ENCODE results near the gene NOLC1. TPM values are rescaled to one million over a fixed set of nuclear protein-coding genes. Genes with fewer than 3 reads are reported as not detected.

NOLC1 gene
- total and polyA plus RNA-seq, 2 of the 13 experiments (the other 11 are each of a cell fraction or from before 2014, with no cell fraction given) = 50.6 to 81.0 TPM

DNA sequence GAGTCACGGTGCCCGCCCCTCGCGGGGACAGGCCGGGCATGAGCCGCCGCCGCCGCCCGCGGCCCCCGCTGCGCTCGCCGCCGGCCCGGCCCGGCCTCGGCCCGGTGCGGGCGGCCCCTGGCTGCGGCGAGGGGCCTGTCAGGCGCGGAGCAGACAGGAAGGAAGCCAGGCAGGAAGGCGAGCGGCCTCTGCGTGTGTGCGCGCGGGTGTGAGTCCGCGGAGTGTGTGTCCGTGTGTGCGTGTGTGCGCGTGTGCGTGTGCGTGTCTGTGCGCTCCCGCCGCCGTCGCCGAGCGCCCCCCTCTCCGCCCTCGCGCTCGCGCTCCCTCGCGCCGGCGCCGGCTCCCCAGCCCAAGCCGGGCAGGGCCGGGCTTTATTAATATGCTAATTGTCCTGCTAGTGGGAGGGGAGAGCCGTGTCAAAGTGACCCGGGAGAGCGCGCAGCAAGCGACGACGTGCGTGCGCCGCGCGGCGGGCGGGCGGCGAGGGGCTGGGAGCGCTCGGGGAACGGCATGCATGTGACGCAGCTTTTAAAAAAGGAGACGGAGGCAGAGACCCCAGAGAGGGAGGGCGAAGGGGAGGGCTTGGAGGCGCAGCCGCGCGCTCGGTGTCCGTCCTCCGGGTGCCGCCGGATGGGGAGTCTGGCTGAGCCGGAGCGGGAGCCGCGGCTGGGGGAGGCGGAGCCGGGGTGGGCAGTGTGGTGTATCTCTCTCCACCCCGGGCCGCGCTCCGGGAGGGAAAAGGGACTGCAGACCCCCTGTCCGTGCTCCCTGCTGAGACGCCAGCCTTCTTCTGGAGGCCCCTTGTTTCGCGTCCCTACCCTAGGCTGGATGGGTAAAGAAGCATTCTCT lies 31.8 kb upstream of the NOLC1 start, which contains the start of gene LDB1 (continued):
- TF ChIP-seq, protein P1, sequence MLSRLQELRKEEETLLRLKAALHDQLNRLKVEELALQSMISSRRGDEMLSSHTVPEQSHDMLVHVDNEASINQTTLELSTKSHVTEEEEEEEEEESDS (CRISPR knock-in tag; IDR thresholded peaks at IDR 0.05; ENCODE audit: borderline replicate concordance) = no peak

DNA sequence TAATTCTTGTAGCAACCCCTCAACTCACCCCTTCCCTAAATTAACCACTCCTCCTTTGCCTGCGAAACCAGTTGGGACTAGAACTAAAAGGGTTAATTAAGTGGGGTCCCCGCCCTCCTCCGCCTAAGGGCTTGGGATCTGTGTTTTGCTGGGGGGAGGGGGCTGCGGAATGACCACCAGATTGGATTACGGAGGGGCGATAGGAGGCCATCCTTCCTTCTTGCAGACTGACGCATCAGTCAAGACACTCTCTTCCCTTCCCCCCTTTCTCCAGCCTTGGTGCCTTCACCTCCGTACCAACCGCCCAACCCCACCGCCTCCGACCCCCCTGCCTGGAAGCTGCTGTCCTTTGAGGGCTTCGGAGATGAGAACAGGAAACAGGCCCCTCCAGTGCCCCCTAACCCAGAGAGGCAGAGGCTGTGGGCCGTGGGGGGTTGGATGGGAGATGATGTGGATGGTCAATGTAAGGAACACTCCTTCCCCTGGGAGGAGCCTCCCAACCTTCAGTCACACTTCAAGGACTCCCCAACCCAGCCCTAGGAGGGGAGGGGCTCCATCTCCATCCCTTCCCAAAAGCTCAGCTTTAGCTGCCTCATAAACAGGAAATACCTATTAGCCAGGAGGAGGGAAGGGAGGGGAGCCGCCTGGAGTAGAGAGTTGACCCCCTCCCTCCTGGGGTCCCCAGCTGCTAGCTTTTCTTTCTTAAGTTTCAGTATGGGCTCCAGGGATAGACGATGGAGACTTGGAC lies 31.0 kb upstream of the NOLC1 start:
- no peaks in the 10 kb centered on the region for H3K36me3 ChIP-seq (replicated peaks in 1 of 2; ENCODE audit: control insufficient read depth in 1 of 2, insufficient read depth in 2 of 2, low read length in 2 of 2)
- H3K4me1 ChIP-seq (ENCODE audit: insufficient read depth, low read length) = peaks cover 58% of the 10 kb centered on the region
- FAIRE-seq = no peak
- H3K27ac ChIP-seq (ENCODE audit: extremely low read length, insufficient read depth, low read length) = no peak overlapping the region
- H3K27me3 ChIP-seq (ENCODE audit: control insufficient read depth in 1 of 2, insufficient read depth in 2 of 2, low read length in 2 of 2) = peaks cover 0 to 7% of the 10 kb centered on the region in 2 experiments; a peak in 2 of 5 replicates
- no peak for DNase-seq (ENCODE audit: low spot score)
- H3K4me3 ChIP-seq (replicated peaks in 1 of 3; ENCODE audit: insufficient read depth in 1 of 3, low read depth in 2 of 3, low read length in 3 of 3) = peak overlapping the region; percentile 75 to 84 (median 83); a peak in 5 of 6 replicates
- peak overlapping the region; percentile 96 for H3K4me2 ChIP-seq (ENCODE audit: low read depth, low read length)
- 39% methylated on average over 15 of the region's 15 CpGs for WGBS (ENCODE audit: low lambda C conversion rate)
- no peak overlapping the region for H2AFZ ChIP-seq (ENCODE audit: low read length)
- no peaks in the 10 kb centered on the region for H3K9me3 ChIP-seq (ENCODE audit: low read length)
- no peak for ATAC-seq
- intact Hi-C loops (cut with micrococcal nuclease; ENCODE audit: unreplicated experiment) (no loop called here), in situ Hi-C loops (cut with HindIII; ENCODE audit: extremely low pct_ligation_motif_present, low pct_unique_long_range_greater_than_20kb) (no loop called here)
- H3K9ac ChIP-seq (ENCODE audit: insufficient read depth, low read depth, low read length) = peak overlapping the region; percentile 66
- BruUV-seq (replicated peaks) = no TSS peak
- H3K79me2 ChIP-seq (ENCODE audit: insufficient read depth, low read length) = no peaks in the 10 kb centered on the region
- no peaks in the 10 kb centered on the region for H4K20me1 ChIP-seq (ENCODE audit: insufficient read depth, low read length)
- TF ChIP-seq MEF2D (CRISPR knock-in tag; IDR thresholded peaks at IDR 0.05) (0 out of 2 replicates have a peak, but pooled peaks have one; percentile 12), ZNF788 (CRISPR knock-in tag; IDR thresholded peaks at IDR 0.05; ENCODE audit: borderline replicate concordance) (0 out of 2 replicates have a peak, but pooled peaks have one; percentile 14), CHD4 (IDR thresholded peaks at IDR 0.05; ENCODE audit: borderline replicate concordance, low read length) (no peak), RBM39 (IDR thresholded peaks at IDR 0.05; ENCODE audit: low read depth, low read length, poor library complexity, severe bottlenecking) (peak; percentile 23)
- POLR2A ChIA-PET = no interaction called here
- CTCF ChIA-PET (ENCODE audit: low intra/inter-chr PET ratio, low total read pairs) = interaction anchor here (1.3 kb wide), 1 partner anchor 11 kb away, joined by 3 read pairs; no protein-coding TSS in a partner anchor

Measured in HepG2 (cell line).